IPS DF 19.7 (cell line): Measurements from ENCODE around the gene GALNT17.

Experiments used
- DNase-seq: peaks from one replicate; pipeline ENCODE4 v3.0.0-alpha.2; 2013; ENCODE audit warnings: low read depth, low spot score

Gene GALNT17

GRCh38 chr7:71388181-71388580 lies 256.2 kb downstream of the GALNT17 start:
- DNase-seq: no peak

GRCh38 chr7:71389976-71390375 lies 258.0 kb downstream of the GALNT17 start:
- no peak for DNase-seq

- no peak for DNase-seq
These were observed 261.7 kb downstream of the GALNT17 start for GRCh38 chr7:71393661-71394060.

GRCh38 chr7:71402684-71403083 lies 270.7 kb downstream of the GALNT17 start:
- no peak for DNase-seq

GRCh38 chr7:71403202-71403946 lies 271.4 kb downstream of the GALNT17 start:
- DNase-seq: no peak

GRCh38 chr7:71404726-71405345 lies 272.9 kb downstream of the GALNT17 start:
- no peak for DNase-seq

- DNase-seq: no peak
These were observed 276.3 kb downstream of the GALNT17 start for GRCh38 chr7:71408271-71408670.

GRCh38 chr7:71409550-71410157 lies 277.7 kb downstream of the GALNT17 start:
- no peak for DNase-seq

- no peak for DNase-seq
These were observed 279.5 kb downstream of the GALNT17 start for GRCh38 chr7:71411475-71411874.

GRCh38 chr7:71414490-71414889 lies 282.5 kb downstream of the GALNT17 start:
- DNase-seq: no peak

- DNase-seq: no peak
These were observed 287.8 kb downstream of the GALNT17 start for GRCh38 chr7:71419546-71420337.

GRCh38 chr7:71422104-71422503 lies 290.2 kb downstream of the GALNT17 start:
- no peak for DNase-seq

GRCh38 chr7:71424166-71425035 lies 292.5 kb downstream of the GALNT17 start:
- DNase-seq: no peak

- no peak for DNase-seq
These were observed 297.1 kb downstream of the GALNT17 start for GRCh38 chr7:71429083-71429482.

- DNase-seq: no peak
These were observed 298.3 kb downstream of the GALNT17 start for GRCh38 chr7:71430246-71430645.

- DNase-seq: no peak
These were observed 307.4 kb downstream of the GALNT17 start for GRCh38 chr7:71439321-71439720.

- no peak for DNase-seq
These were observed 310.7 kb downstream of the GALNT17 start for GRCh38 chr7:71442492-71443190.

- DNase-seq: no peak
These were observed 311.2 kb downstream of the GALNT17 start for GRCh38 chr7:71443191-71443530.

- DNase-seq: no peak
These were observed 312.2 kb downstream of the GALNT17 start for GRCh38 chr7:71444130-71444529.

GRCh38 chr7:71453630-71454029 lies 321.7 kb downstream of the GALNT17 start:
- DNase-seq: no peak

- no peak for DNase-seq
These were observed 323.0 kb downstream of the GALNT17 start for GRCh38 chr7:71454981-71455380.
